Fibroblast of villous mesenchyme (primary cell): ENCODE data around the gene TEAD1. TPM values are rescaled to one million over a fixed set of nuclear protein-coding genes. Genes with fewer than 3 reads are reported as not detected.

ENCODE experiments used
- DNase-seq: peaks from one replicate; pipeline ENCODE4 v3.0.0-alpha.2; 2010; ENCODE audit warnings: low read depth
- H3K4me3 ChIP-seq: 2 replicates; pipeline ENCODE4 v1.5.1; 2011; ENCODE audit warnings: low read depth, mild to moderate bottlenecking, low read length
- CTCF ChIP-seq: IDR thresholded peaks from 2 replicates; pipeline ENCODE4 v1.5.1; 2012; ENCODE audit warnings: low read depth, mild to moderate bottlenecking, low read length; ENCODE audit not compliant: insufficient read depth
- total RNA-seq: library from RNA; depleted of rRNA; stranded (reverse); fragments of >200 nt; gene quantifications from 2 replicates; pipeline ENCODE4 v1.2.3, GENCODE V29; 2012

TEAD1 gene
- total RNA-seq, 1 donor = 244 TPM

- DNase-seq = no peak
- no peak for TF ChIP-seq CTCF
- H3K4me3 ChIP-seq = no peak overlapping the region
Observed at GRCh38 chr11:12707500-12707880, 33.3 kb downstream of the TEAD1 start.

- no peak overlapping the region for H3K4me3 ChIP-seq
- no peak for DNase-seq
- no peak for TF ChIP-seq CTCF
Observed at GRCh38 chr11:12711496-12711895, 37.3 kb downstream of the TEAD1 start.

- no peak for TF ChIP-seq CTCF
- DNase-seq = no peak
- no peak overlapping the region for H3K4me3 ChIP-seq
Observed at GRCh38 chr11:12712132-12712531, 37.9 kb downstream of the TEAD1 start.

GRCh38 chr11:12715131-12715530 lies 40.9 kb downstream of the TEAD1 start:
- TF ChIP-seq CTCF = no peak
- no peak for DNase-seq
- H3K4me3 ChIP-seq = no peak overlapping the region

GRCh38 chr11:12715941-12716340 lies 41.7 kb downstream of the TEAD1 start:
- H3K4me3 ChIP-seq = no peak overlapping the region
- DNase-seq = no peak
- no peak for TF ChIP-seq CTCF

GRCh38 chr11:12716816-12717215 lies 42.6 kb downstream of the TEAD1 start:
- no peak for DNase-seq
- no peak overlapping the region for H3K4me3 ChIP-seq
- TF ChIP-seq CTCF = no peak

GRCh38 chr11:12717851-12718291 lies 43.6 kb downstream of the TEAD1 start:
- no peak for TF ChIP-seq CTCF
- DNase-seq = no peak
- H3K4me3 ChIP-seq = no peak overlapping the region
